HCT116 (cell line): ENCODE results near the gene OR6C6. TPM values are rescaled to one million over a fixed set of nuclear protein-coding genes. Genes with fewer than 3 reads are reported as not detected.

Experiments
- ATAC-seq: fragments of 200-7000 bp; cut with Tn5 transposase; 2 replicates; pipeline ENCODE4 v1.9.1; 2020; ENCODE audit warnings: mild to moderate bottlenecking, moderate library complexity
- BruUV-seq: library from RNA; stranded (reverse); fragments of 400-500 nt; replicated peaks from 2 replicates; lab custom pipeline; 2021; lab: Mats Ljungman, UMichigan
- CTCF ChIA-PET: fragments of 300-600 bp; sonication (Branson Sonifier 250); formaldehyde crosslinking; loops from one replicate; lab custom pipeline; 2021; ENCODE audit warnings: antibody characterized with exemption; lab: Charles Lee
- POLR2A ChIA-PET: fragments of 300-600, 350-600 bp; sonication (Branson Sonifier 250); formaldehyde crosslinking; loops from one replicate; lab custom pipeline; 2021; ENCODE audit warnings: antibody characterized with exemption; lab: Charles Lee
- RAD21 ChIA-PET, 2 experiments: fragments of 300-600 bp; sonication (Branson Sonifier 250); formaldehyde crosslinking; loops; one replicate each; lab custom pipeline; 2023; ENCODE audit warnings: low total read pairs in 2 of 2; ENCODE audit not compliant: uncharacterized antibody in 2 of 2, unreplicated experiment in 2 of 2, low non-redundant PET in 1 of 2; lab: Charles Lee
- DNase-seq: peaks from one replicate; pipeline ENCODE4 v3.0.0-alpha.2; 2010; ENCODE audit warnings: low read depth, low spot score
- H2AFZ ChIP-seq: fragments of 200-600 bp; shearing (Covaris generic), sonication (generic); 2 replicates; pipeline ENCODE4 v1.6.1; 2017; ENCODE audit warnings: low read depth, mixed run types, mixed read lengths, antibody characterized with exemption, low read length; ENCODE audit not compliant: poor library complexity, severe bottlenecking
- H3K27ac ChIP-seq: 2 replicates; pipeline ENCODE4 v1.5.1; 2012; ENCODE audit warnings: low read depth, low read length
- H3K27me3 ChIP-seq: fragments of 200-600 bp; sonication (generic); 2 replicates; pipeline ENCODE4 v1.6.1; 2016; ENCODE audit warnings: mixed run types, low read length, mixed read lengths; ENCODE audit not compliant: insufficient read depth
- H3K36me3 ChIP-seq, 2 experiments: fragments of 200-500 bp in 1 of 2; fragments of 200-600 bp in 1 of 2; sonication (Bioruptor generic) in 1 of 2; sonication (generic) in 1 of 2; 2 replicates each; pipeline versions ENCODE4 v1.5.1 to v1.6.1; 2014 to 2016; ENCODE audit warnings: low read length in 2 of 2, inconsistent platforms in 1 of 2, mixed read lengths in 1 of 2, mixed run types in 1 of 2; ENCODE audit not compliant: insufficient read depth in 2 of 2, control insufficient read depth in 1 of 2
- H3K4me1 ChIP-seq, 2 experiments: fragments of 200-600 bp in 1 of 2; sonication (generic) in 1 of 2; 2 replicates each; pipeline versions ENCODE4 v1.5.1 to v1.6.1; 2012 to 2017; ENCODE audit warnings: low read length in 2 of 2, inconsistent platforms in 1 of 2, mild to moderate bottlenecking in 1 of 2, mixed read lengths in 1 of 2, mixed run types in 1 of 2, moderate library complexity in 1 of 2; ENCODE audit not compliant: insufficient read depth in 2 of 2, control insufficient read depth in 1 of 2
- H3K4me2 ChIP-seq: fragments of 200-600 bp; sonication (generic); 2 replicates; pipeline ENCODE4 v1.6.1; 2017; ENCODE audit warnings: mixed run types, low read length, mixed read lengths
- H3K4me3 ChIP-seq, 2 experiments: fragments of 200-600 bp in 1 of 2; sonication (generic) in 1 of 2; replicated peaks in 1 of 2; 2 replicates each; pipeline ENCODE4 v1.5.1; 2011 to 2016; ENCODE audit warnings: low read length in 2 of 2, control low read depth in 1 of 2, low read depth in 1 of 2, mild to moderate bottlenecking in 1 of 2, mixed read lengths in 1 of 2, mixed run types in 1 of 2
- H3K79me2 ChIP-seq: fragments of 200-600 bp; sonication (generic); 2 replicates; pipeline ENCODE4 v1.6.1; 2017; ENCODE audit warnings: mild to moderate bottlenecking, mixed run types, low read length, moderate library complexity, mixed read lengths; ENCODE audit not compliant: insufficient read depth
- H3K9ac ChIP-seq: fragments of 200-600 bp; sonication (generic); 2 replicates; pipeline ENCODE4 v1.6.1; 2016; ENCODE audit warnings: low read length, mixed read lengths
- H3K9me2 ChIP-seq: fragments of 200-600 bp; sonication (generic), shearing (Covaris generic); 2 replicates; pipeline ENCODE4 v1.6.1; 2017; ENCODE audit warnings: mixed run types, mild to moderate bottlenecking, moderate library complexity; ENCODE audit not compliant: insufficient read depth
- H3K9me3 ChIP-seq, 2 experiments: fragments of 200-500 bp in 1 of 2; fragments of 200-600 bp in 1 of 2; sonication (Bioruptor generic) in 1 of 2; sonication (generic) in 1 of 2; 2 replicates each; pipeline ENCODE4 v1.6.1; 2014 to 2017; ENCODE audit warnings: low read length in 2 of 2, mixed read lengths in 2 of 2, inconsistent platforms in 1 of 2, low read depth in 1 of 2, mild to moderate bottlenecking in 1 of 2, mixed run types in 1 of 2, moderate library complexity in 1 of 2; ENCODE audit not compliant: control insufficient read depth in 1 of 2, insufficient read depth in 1 of 2
- H4K20me1 ChIP-seq: fragments of 200-600 bp; sonication (generic), shearing (Covaris generic); 2 replicates; pipeline ENCODE4 v1.6.1; 2017; ENCODE audit warnings: mixed run types, mild to moderate bottlenecking, moderate library complexity; ENCODE audit not compliant: insufficient read depth
- CBX3 ChIP-seq: IDR thresholded peaks from 2 replicates; pipeline ENCODE4 v1.6.1; 2012; ENCODE audit warnings: low read depth
- EGR1 ChIP-seq: IDR thresholded peaks from 2 replicates; pipeline ENCODE4 v1.6.1; 2012; ENCODE audit warnings: low read depth
- ELF1 ChIP-seq: IDR thresholded peaks from 2 replicates; pipeline ENCODE4 v1.6.1; 2012; ENCODE audit warnings: low read depth, borderline replicate concordance
- FOSL1 ChIP-seq: IDR thresholded peaks from 2 replicates; pipeline ENCODE4 v1.6.1; 2012; ENCODE audit warnings: low read depth
- POLR2A ChIP-seq: IDR thresholded peaks from 2 replicates; pipeline ENCODE4 v1.7.0; 2011; ENCODE audit warnings: borderline replicate concordance; ENCODE audit not compliant: insufficient read depth, insufficient read length; ENCODE audit errors: extremely low read depth
- POLR2AphosphoS5 ChIP-seq: IDR thresholded peaks from 2 replicates; pipeline ENCODE4 v1.6.1; 2011; ENCODE audit warnings: mild to moderate bottlenecking, low read depth, low read length, moderate library complexity
- SIN3A ChIP-seq: IDR thresholded peaks from 2 replicates; pipeline ENCODE4 v1.6.1; 2012; ENCODE audit warnings: low read depth
- YY1 ChIP-seq: IDR thresholded peaks from 2 replicates; pipeline ENCODE4 v1.6.1; 2011; ENCODE audit warnings: low read length, low read depth, moderate library complexity, mild to moderate bottlenecking; ENCODE audit not compliant: insufficient replicate concordance; ENCODE audit errors: extremely low read depth
- intact Hi-C: fragments of 100-400 bp; cut with micrococcal nuclease; formaldehyde crosslinking; loops from 2 replicates; pipeline ENCODE4 v1.10.0; 2022
- total RNA-seq: library from RNA; stranded (reverse); gene quantifications from one replicate; pipeline ENCODE4 v1.2.1, GENCODE V29; 2021; ENCODE audit not compliant: unreplicated experiment
- TF ChIP-seq, protein P1 (sequence below): IDR thresholded peaks from 2 replicates; pipeline ENCODE4 v1.6.1; 2011; ENCODE audit warnings: mild to moderate bottlenecking, low read length, moderate library complexity; ENCODE audit not compliant: insufficient replicate concordance; ENCODE audit errors: extremely low read depth
- TF ChIP-seq, protein P2 (sequence below): IDR thresholded peaks from 2 replicates; pipeline ENCODE4 v1.6.1; 2012; ENCODE audit warnings: low read depth
- TF ChIP-seq, protein P3 (sequence below), 3 experiments: fragments of 200-600 bp in 1 of 3; sonication (generic) in 1 of 3; IDR thresholded peaks in 2 of 3; conservative IDR thresholded peaks in 1 of 3; 2 replicates each; pipeline ENCODE4 v1.5.1; 2012 to 2017; ENCODE audit warnings: low read depth in 2 of 3, low read length in 2 of 3, antibody characterized with exemption in 1 of 3, borderline replicate concordance in 1 of 3, control low read depth in 1 of 3, mild to moderate bottlenecking in 1 of 3, mixed read lengths in 1 of 3, mixed run types in 1 of 3, moderate library complexity in 1 of 3; ENCODE audit not compliant: insufficient read depth in 1 of 3

OR6C6 gene
- total RNA-seq, 1 experiment from 2014 or later: not detected

DNA sequence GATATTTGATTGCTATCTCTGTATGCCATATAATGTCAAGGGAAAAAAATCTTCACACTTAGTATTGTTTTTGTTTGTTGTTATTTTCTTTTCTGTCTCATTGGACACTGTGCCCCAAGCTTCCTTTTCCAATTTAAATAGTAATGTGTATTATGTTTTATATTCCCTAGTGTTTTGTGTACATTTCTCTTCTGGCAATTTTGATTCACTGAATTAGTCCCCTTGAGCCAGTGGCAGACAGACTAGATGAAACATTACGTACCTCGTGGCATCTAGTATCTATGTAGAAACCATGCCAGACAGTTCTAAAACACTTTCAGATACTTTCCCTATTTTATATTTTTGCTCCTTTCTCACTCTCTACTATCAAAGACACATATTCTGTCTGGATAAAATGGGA is 17.7 kb upstream of the OR6C6 start, which contains the start of gene OR6C1:
OR6C1 (plus strand) TSS at position 301 of the 400 bp plus-strand sequence. CDS start 6,257 bp downstream, outside the sequence.
- H3K9ac ChIP-seq: no peak within 1 kb of the TSS
- BruUV-seq: no TSS peak
- no peak for DNase-seq
- H3K4me2 ChIP-seq: no peak within 1 kb of the TSS
- H3K27ac ChIP-seq: no peak within 1 kb of the TSS
- H3K9me3 ChIP-seq: no peaks in the 10 kb centered on the region
- H3K9me2 ChIP-seq: no peaks in the 10 kb centered on the region
- intact Hi-C loops: no loop called here
- TF ChIP-seq, protein P1, sequence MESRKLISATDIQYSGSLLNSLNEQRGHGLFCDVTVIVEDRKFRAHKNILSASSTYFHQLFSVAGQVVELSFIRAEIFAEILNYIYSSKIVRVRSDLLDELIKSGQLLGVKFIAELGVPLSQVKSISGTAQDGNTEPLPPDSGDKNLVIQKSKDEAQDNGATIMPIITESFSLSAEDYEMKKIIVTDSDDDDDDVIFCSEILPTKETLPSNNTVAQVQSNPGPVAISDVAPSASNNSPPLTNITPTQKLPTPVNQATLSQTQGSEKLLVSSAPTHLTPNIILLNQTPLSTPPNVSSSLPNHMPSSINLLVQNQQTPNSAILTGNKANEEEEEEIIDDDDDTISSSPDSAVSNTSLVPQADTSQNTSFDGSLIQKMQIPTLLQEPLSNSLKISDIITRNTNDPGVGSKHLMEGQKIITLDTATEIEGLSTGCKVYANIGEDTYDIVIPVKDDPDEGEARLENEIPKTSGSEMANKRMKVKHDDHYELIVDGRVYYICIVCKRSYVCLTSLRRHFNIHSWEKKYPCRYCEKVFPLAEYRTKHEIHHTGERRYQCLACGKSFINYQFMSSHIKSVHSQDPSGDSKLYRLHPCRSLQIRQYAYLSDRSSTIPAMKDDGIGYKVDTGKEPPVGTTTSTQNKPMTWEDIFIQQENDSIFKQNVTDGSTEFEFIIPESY: no peak
- TF ChIP-seq POLR2A (no peak), EGR1 (no peak), SIN3A (no peak), POLR2AphosphoS5 (no peak), ELF1 (no peak), CBX3 (no peak), YY1 (no peak), FOSL1 (no peak)
- TF ChIP-seq, protein P2, sequence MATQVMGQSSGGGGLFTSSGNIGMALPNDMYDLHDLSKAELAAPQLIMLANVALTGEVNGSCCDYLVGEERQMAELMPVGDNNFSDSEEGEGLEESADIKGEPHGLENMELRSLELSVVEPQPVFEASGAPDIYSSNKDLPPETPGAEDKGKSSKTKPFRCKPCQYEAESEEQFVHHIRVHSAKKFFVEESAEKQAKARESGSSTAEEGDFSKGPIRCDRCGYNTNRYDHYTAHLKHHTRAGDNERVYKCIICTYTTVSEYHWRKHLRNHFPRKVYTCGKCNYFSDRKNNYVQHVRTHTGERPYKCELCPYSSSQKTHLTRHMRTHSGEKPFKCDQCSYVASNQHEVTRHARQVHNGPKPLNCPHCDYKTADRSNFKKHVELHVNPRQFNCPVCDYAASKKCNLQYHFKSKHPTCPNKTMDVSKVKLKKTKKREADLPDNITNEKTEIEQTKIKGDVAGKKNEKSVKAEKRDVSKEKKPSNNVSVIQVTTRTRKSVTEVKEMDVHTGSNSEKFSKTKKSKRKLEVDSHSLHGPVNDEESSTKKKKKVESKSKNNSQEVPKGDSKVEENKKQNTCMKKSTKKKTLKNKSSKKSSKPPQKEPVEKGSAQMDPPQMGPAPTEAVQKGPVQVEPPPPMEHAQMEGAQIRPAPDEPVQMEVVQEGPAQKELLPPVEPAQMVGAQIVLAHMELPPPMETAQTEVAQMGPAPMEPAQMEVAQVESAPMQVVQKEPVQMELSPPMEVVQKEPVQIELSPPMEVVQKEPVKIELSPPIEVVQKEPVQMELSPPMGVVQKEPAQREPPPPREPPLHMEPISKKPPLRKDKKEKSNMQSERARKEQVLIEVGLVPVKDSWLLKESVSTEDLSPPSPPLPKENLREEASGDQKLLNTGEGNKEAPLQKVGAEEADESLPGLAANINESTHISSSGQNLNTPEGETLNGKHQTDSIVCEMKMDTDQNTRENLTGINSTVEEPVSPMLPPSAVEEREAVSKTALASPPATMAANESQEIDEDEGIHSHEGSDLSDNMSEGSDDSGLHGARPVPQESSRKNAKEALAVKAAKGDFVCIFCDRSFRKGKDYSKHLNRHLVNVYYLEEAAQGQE: no peak
- TF ChIP-seq, protein P3, sequence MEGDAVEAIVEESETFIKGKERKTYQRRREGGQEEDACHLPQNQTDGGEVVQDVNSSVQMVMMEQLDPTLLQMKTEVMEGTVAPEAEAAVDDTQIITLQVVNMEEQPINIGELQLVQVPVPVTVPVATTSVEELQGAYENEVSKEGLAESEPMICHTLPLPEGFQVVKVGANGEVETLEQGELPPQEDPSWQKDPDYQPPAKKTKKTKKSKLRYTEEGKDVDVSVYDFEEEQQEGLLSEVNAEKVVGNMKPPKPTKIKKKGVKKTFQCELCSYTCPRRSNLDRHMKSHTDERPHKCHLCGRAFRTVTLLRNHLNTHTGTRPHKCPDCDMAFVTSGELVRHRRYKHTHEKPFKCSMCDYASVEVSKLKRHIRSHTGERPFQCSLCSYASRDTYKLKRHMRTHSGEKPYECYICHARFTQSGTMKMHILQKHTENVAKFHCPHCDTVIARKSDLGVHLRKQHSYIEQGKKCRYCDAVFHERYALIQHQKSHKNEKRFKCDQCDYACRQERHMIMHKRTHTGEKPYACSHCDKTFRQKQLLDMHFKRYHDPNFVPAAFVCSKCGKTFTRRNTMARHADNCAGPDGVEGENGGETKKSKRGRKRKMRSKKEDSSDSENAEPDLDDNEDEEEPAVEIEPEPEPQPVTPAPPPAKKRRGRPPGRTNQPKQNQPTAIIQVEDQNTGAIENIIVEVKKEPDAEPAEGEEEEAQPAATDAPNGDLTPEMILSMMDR (IDR thresholded peaks at IDR 0.05 in 2 of 3, conservative IDR thresholded peaks at IDR 0.05 in 1 of 3; ENCODE audit: borderline replicate concordance in 1 of 3, insufficient read depth in 1 of 3, low read depth in 2 of 3, low read length in 2 of 3): no peak
- TF ChIP-seq, all 23 proteins: peak for 0
- H3K36me3 ChIP-seq: no peaks in the 10 kb centered on the region
- H4K20me1 ChIP-seq: no peaks in the 10 kb centered on the region
- ChIA-PET RAD21 (no interaction called here), POLR2A (no interaction called here), CTCF (no interaction called here)
- ATAC-seq: no peak
- peaks cover 6% of the 10 kb centered on the region; the same call in 1 of the 2 replicates for H3K27me3 ChIP-seq
- no peaks in the 10 kb centered on the region for H3K4me1 ChIP-seq
- no peak within 1 kb of the TSS for H3K4me3 ChIP-seq
- H2AFZ ChIP-seq: no peak within 1 kb of the TSS
- no peaks in the 10 kb centered on the region for H3K79me2 ChIP-seq
